GM18505 (cell line): ENCODE results near the gene KIF2C.
"Not testable (repeated sequence)": the region's sequence is repeated elsewhere in the genome, so short reads cannot be mapped to it uniquely, and the experiment has no call there.

Experiments
- ATAC-seq: cut with Tn5 transposase; IDR thresholded peaks from one replicate; pipeline ENCODE4 v1.9.1; 2021; ENCODE audit not compliant: unreplicated experiment
- POLR2A ChIP-seq: IDR thresholded peaks from 4 replicates; pipeline ENCODE4 v1.6.1; 2011; ENCODE audit warnings: borderline replicate concordance; ENCODE audit not compliant: insufficient read depth, insufficient read length; ENCODE audit errors: extremely low read depth

KIF2C gene

GRCh38 chr1:44739307-44740178 is at the start of gene KIF2C:
TSS of gene KIF2C (plus strand) at chr1:44739837. CDS start at chr1:44739933, 96 bp downstream.
- TF ChIP-seq POLR2A = peak; percentile 98
- peak; percentile 95 for ATAC-seq

GRCh38 chr1:44693159-44693558 is 46.5 kb upstream of the KIF2C start:
- no peak for TF ChIP-seq POLR2A
- ATAC-seq = no peak

GRCh38 chr1:44693900-44694299 is 45.7 kb upstream of the KIF2C start:
- no peak for TF ChIP-seq POLR2A
- ATAC-seq = no peak

GRCh38 chr1:44694863-44695478 is 44.7 kb upstream of the KIF2C start:
- peak; percentile 60 for ATAC-seq
- no peak for TF ChIP-seq POLR2A

- no peak for ATAC-seq
- no peak for TF ChIP-seq POLR2A
Measured at GRCh38 chr1:44695671-44696070, 44.0 kb upstream of the KIF2C start.

- no peak for TF ChIP-seq POLR2A
- no peak for ATAC-seq
Measured at GRCh38 chr1:44696101-44696500, 43.5 kb upstream of the KIF2C start.

GRCh38 chr1:44696789-44697345 is 42.8 kb upstream of the KIF2C start:
- ATAC-seq = no peak
- peak; percentile 16 for TF ChIP-seq POLR2A

- no peak for ATAC-seq
- no peak for TF ChIP-seq POLR2A
Measured at GRCh38 chr1:44698138-44698537, 41.5 kb upstream of the KIF2C start.

GRCh38 chr1:44699375-44699774 is 40.3 kb upstream of the KIF2C start:
- ATAC-seq = not testable (repeated sequence)

- ATAC-seq = no peak
- no peak for TF ChIP-seq POLR2A
Measured at GRCh38 chr1:44700573-44700972, 39.1 kb upstream of the KIF2C start.

- TF ChIP-seq POLR2A = no peak
- no peak for ATAC-seq
Measured at GRCh38 chr1:44701141-44701573, 38.5 kb upstream of the KIF2C start.

- no peak for TF ChIP-seq POLR2A
- no peak for ATAC-seq
Measured at GRCh38 chr1:44705470-44705869, 34.2 kb upstream of the KIF2C start.

- no peak for TF ChIP-seq POLR2A
- ATAC-seq = no peak
Measured at GRCh38 chr1:44705938-44706337, 33.7 kb upstream of the KIF2C start.
